ENCODE results near the gene HIGD2A. TPM values are rescaled to one million over a fixed set of nuclear protein-coding genes. Genes with fewer than 3 reads are reported as not detected.

Gene HIGD2A
- total RNA-seq, 1 experiment from 2014 or later, result 133 TPM

GRCh38 chr5:176420086-176420485, 31.5 kb downstream of the HIGD2A start:
- Histone ChIP-seq H3K9me2 (ENCODE audit: insufficient read depth) (no peaks in the 10 kb centered on the region), H3K4me3 (no peak overlapping the region), H3K9me3 (ENCODE audit: insufficient read depth, low read depth) (peaks cover 23% of the 10 kb centered on the region), H2AFZ (no peak overlapping the region), H3K79me2 (ENCODE audit: low read depth) (peaks cover 11% of the 10 kb centered on the region), H3K36me3 (ENCODE audit: low read depth) (no peaks in the 10 kb centered on the region), H3K4me2 (peak overlapping the region; percentile 63), H3K27me3 (ENCODE audit: insufficient read depth, low read depth) (no peaks in the 10 kb centered on the region), H4K20me1 (ENCODE audit: insufficient read depth) (peaks cover 5% of the 10 kb centered on the region; the same call in 1 of the 2 replicates), H3K27ac (peak overlapping the region; percentile 94), H3F3A (ENCODE audit: insufficient read depth, low read depth) (peaks cover 57% of the 10 kb centered on the region), H3K4me1 (replicated peaks; ENCODE audit: insufficient read depth) (peaks cover 68% of the 10 kb centered on the region)
- no TSS peak for BruUV-seq (replicated peaks)
- DNase-seq, result peak in 1 of 2 experiments; percentile 79
- CTCF ChIA-PET, result no interaction called here
- POLR2A ChIA-PET (ENCODE audit: unreplicated experiment), result no interaction called here
- TF ChIP-seq EZH2 (IDR thresholded peaks at IDR 0.05; ENCODE audit: low read depth), result no peak
- intact Hi-C loops (cut with micrococcal nuclease; ENCODE audit: unreplicated experiment), result no loop called here

- peaks cover 73% of the 10 kb centered on the region for H3K4me1 ChIP-seq (replicated peaks; ENCODE audit: insufficient read depth)
- intact Hi-C loops (cut with micrococcal nuclease; ENCODE audit: unreplicated experiment), result no loop called here
- no peaks in the 10 kb centered on the region for H3K36me3 ChIP-seq (ENCODE audit: low read depth)
- no peaks in the 10 kb centered on the region for H4K20me1 ChIP-seq (ENCODE audit: insufficient read depth)
- H3K27ac ChIP-seq, result peak overlapping the region; percentile 94
- H2AFZ ChIP-seq, result no peak overlapping the region
- peaks cover 1% of the 10 kb centered on the region for H3K79me2 ChIP-seq (ENCODE audit: low read depth)
- H3K9me2 ChIP-seq (ENCODE audit: insufficient read depth), result no peaks in the 10 kb centered on the region
- ChIA-PET CTCF (interaction anchor here (0.6 to 0.7 kb wide), 3 partner anchors 14 to 519 kb away, joined by 3 to 7 read pairs (median 4); no protein-coding TSS in a partner anchor), POLR2A (ENCODE audit: unreplicated experiment) (no interaction called here)
- no peak for TF ChIP-seq CTCF (conservative IDR thresholded peaks at IDR 0.05)
- TF ChIP-seq EZH2 (IDR thresholded peaks at IDR 0.05; ENCODE audit: low read depth), result no peak
- no peak for DNase-seq
- peaks cover 57% of the 10 kb centered on the region for H3F3A ChIP-seq (ENCODE audit: insufficient read depth, low read depth)
- BruUV-seq (replicated peaks), result no TSS peak
- H3K27me3 ChIP-seq (ENCODE audit: insufficient read depth, low read depth), result no peaks in the 10 kb centered on the region
- no peak overlapping the region for H3K4me2 ChIP-seq
- H3K9me3 ChIP-seq (ENCODE audit: insufficient read depth, low read depth), result peaks cover 24% of the 10 kb centered on the region
- no peak overlapping the region for H3K4me3 ChIP-seq
Measured at GRCh38 chr5:176420972-176421544, 32.5 kb downstream of the HIGD2A start.

GRCh38 chr5:176424181-176424580, 35.6 kb downstream of the HIGD2A start:
- H3K4me3 ChIP-seq, result no peak overlapping the region
- peaks cover 51% of the 10 kb centered on the region for H3F3A ChIP-seq (ENCODE audit: insufficient read depth, low read depth)
- DNase-seq, result peak in 1 of 2 experiments; percentile 34
- no peaks in the 10 kb centered on the region for H3K27me3 ChIP-seq (ENCODE audit: insufficient read depth, low read depth)
- no peak overlapping the region for H2AFZ ChIP-seq
- peak overlapping the region; percentile 92 for H3K27ac ChIP-seq
- TF ChIP-seq CTCF (conservative IDR thresholded peaks at IDR 0.05), result no peak
- no peak for TF ChIP-seq EZH2 (IDR thresholded peaks at IDR 0.05; ENCODE audit: low read depth)
- H3K9me3 ChIP-seq (ENCODE audit: insufficient read depth, low read depth), result peaks cover 33% of the 10 kb centered on the region
- POLR2A ChIA-PET (ENCODE audit: unreplicated experiment), result no interaction called here
- H3K4me1 ChIP-seq (replicated peaks; ENCODE audit: insufficient read depth), result peaks cover 73% of the 10 kb centered on the region
- intact Hi-C loops (cut with micrococcal nuclease; ENCODE audit: unreplicated experiment), result no loop called here
- H3K79me2 ChIP-seq (ENCODE audit: low read depth), result no peaks in the 10 kb centered on the region
- no TSS peak for BruUV-seq (replicated peaks)
- H3K36me3 ChIP-seq (ENCODE audit: low read depth), result no peaks in the 10 kb centered on the region
- no peaks in the 10 kb centered on the region for H3K9me2 ChIP-seq (ENCODE audit: insufficient read depth)
- no peaks in the 10 kb centered on the region for H4K20me1 ChIP-seq (ENCODE audit: insufficient read depth)
- H3K4me2 ChIP-seq, result no peak overlapping the region
- CTCF ChIA-PET, result no interaction called here

GRCh38 chr5:176425138-176425537, 36.6 kb downstream of the HIGD2A start:
- H3K4me1 ChIP-seq (replicated peaks; ENCODE audit: insufficient read depth), result peaks cover 65% of the 10 kb centered on the region
- intact Hi-C loops (cut with micrococcal nuclease; ENCODE audit: unreplicated experiment), result no loop called here
- H3K79me2 ChIP-seq (ENCODE audit: low read depth), result no peaks in the 10 kb centered on the region
- H3K27ac ChIP-seq, result peak overlapping the region; percentile 92
- H3K36me3 ChIP-seq (ENCODE audit: low read depth), result no peaks in the 10 kb centered on the region
- H4K20me1 ChIP-seq (ENCODE audit: insufficient read depth), result no peaks in the 10 kb centered on the region
- TF ChIP-seq EZH2 (IDR thresholded peaks at IDR 0.05; ENCODE audit: low read depth), result no peak
- TF ChIP-seq CTCF (conservative IDR thresholded peaks at IDR 0.05), result no peak
- no peak overlapping the region for H3K4me3 ChIP-seq
- no TSS peak for BruUV-seq (replicated peaks)
- no peaks in the 10 kb centered on the region for H3K27me3 ChIP-seq (ENCODE audit: insufficient read depth, low read depth)
- H2AFZ ChIP-seq, result no peak overlapping the region
- peak overlapping the region; percentile 42; the same call in 1 of the 2 replicates for H3K4me2 ChIP-seq
- peaks cover 28% of the 10 kb centered on the region for H3K9me3 ChIP-seq (ENCODE audit: insufficient read depth, low read depth)
- peak; percentile 56 to 98 for DNase-seq
- POLR2A ChIA-PET (ENCODE audit: unreplicated experiment), result no interaction called here
- peaks cover 42% of the 10 kb centered on the region for H3F3A ChIP-seq (ENCODE audit: insufficient read depth, low read depth)
- H3K9me2 ChIP-seq (ENCODE audit: insufficient read depth), result no peaks in the 10 kb centered on the region
- CTCF ChIA-PET, result no interaction called here
